Ovary (tissue), 3 donors: ENCODE data around the gene PTPN12.

Experiments used
- CTCF ChIP-seq, 3 donors: fragments of 450-650 bp in 2 of 3; fragments of 200-600 bp in 1 of 3; IDR thresholded peaks; one replicate each; pipeline versions ENCODE4 v1.5.1 to v1.8.0; 2016 to 2022; ENCODE audit warnings: antibody characterized with exemption in 3 of 3, mild to moderate bottlenecking in 1 of 3
- EP300 ChIP-seq: sonication (generic); formaldehyde crosslinking; IDR thresholded peaks from one replicate; pipeline ENCODE4 v1.6.1; 2017; ENCODE audit warnings: antibody characterized with exemption
- POLR2A ChIP-seq: fragments of 450-650 bp; IDR thresholded peaks from one replicate; pipeline ENCODE4 v1.6.1; 2017; ENCODE audit warnings: antibody characterized with exemption, mild to moderate bottlenecking, moderate library complexity
- donor health status: DM: no; HTN: no; CAD: no.

GRCh38 chr7:77631820-77632219, 94.7 kb downstream of the PTPN12 start:
- TF ChIP-seq CTCF (IDR thresholded peaks at IDR 0.05) = no peak
- no peak for TF ChIP-seq POLR2A
- TF ChIP-seq EP300 = no peak
